Neuronal stem cell (in vitro differentiated cells): Measurements from ENCODE around the gene EREG.

Source experiments
- DNase-seq: peaks from one replicate; pipeline ENCODE4 v3.0.0-alpha.2; 2013; ENCODE audit warnings: low spot score
- H2AFZ ChIP-seq: one replicate; pipeline ENCODE4 v1.6.1; 2013; ENCODE audit warnings: mild to moderate bottlenecking, low read length, inconsistent platforms
- H2AK5ac ChIP-seq: 2 replicates; pipeline ENCODE4 v1.6.1; 2013; ENCODE audit warnings: low read depth, mild to moderate bottlenecking, inconsistent platforms, low read length, moderate library complexity, mixed read lengths
- H2BK120ac ChIP-seq: 2 replicates; pipeline ENCODE4 v1.6.1; 2013; ENCODE audit warnings: low read depth, mild to moderate bottlenecking, inconsistent platforms, low read length, moderate library complexity, mixed read lengths
- H2BK12ac ChIP-seq: one replicate; pipeline ENCODE4 v1.6.1; 2013; ENCODE audit warnings: low read length, inconsistent platforms
- H2BK15ac ChIP-seq: 2 replicates; pipeline ENCODE4 v1.6.1; 2013; ENCODE audit warnings: mild to moderate bottlenecking, low read length, inconsistent platforms, mixed read lengths
- H2BK5ac ChIP-seq: one replicate; pipeline ENCODE4 v1.6.1; 2013; ENCODE audit warnings: inconsistent platforms, mild to moderate bottlenecking, low read length, moderate library complexity
- H3K14ac ChIP-seq: one replicate; pipeline ENCODE4 v1.6.1; 2013; ENCODE audit warnings: low read length, inconsistent platforms
- H3K18ac ChIP-seq: 2 replicates; pipeline ENCODE4 v1.6.1; 2013; ENCODE audit warnings: low read length, inconsistent platforms
- H3K23ac ChIP-seq: 2 replicates; pipeline ENCODE4 v1.6.1; 2013; ENCODE audit warnings: low read depth, mild to moderate bottlenecking, mixed read lengths, low read length, inconsistent platforms; ENCODE audit not compliant: poor library complexity
- H3K27ac ChIP-seq: replicated peaks from 3 replicates; pipeline ENCODE4 v1.5.1; 2013; ENCODE audit warnings: low read length, inconsistent platforms
- H3K27me3 ChIP-seq, 3 experiments: 2 replicates each; pipeline ENCODE4 v1.6.1; 2013; ENCODE audit warnings: low read length in 3 of 3, mild to moderate bottlenecking in 2 of 3, inconsistent platforms in 1 of 3, low read depth in 1 of 3, mixed read lengths in 1 of 3, moderate library complexity in 1 of 3; ENCODE audit not compliant: control insufficient read depth in 3 of 3, insufficient read depth in 3 of 3
- H3K36me3 ChIP-seq, 2 donors: replicated peaks in 1 of 2; 2 replicates each; pipeline ENCODE4 v1.6.1; 2013; ENCODE audit warnings: low read length in 2 of 2; ENCODE audit not compliant: control insufficient read depth in 2 of 2, insufficient read depth in 2 of 2
- H3K4ac ChIP-seq: 2 replicates; pipeline ENCODE4 v1.6.1; 2013; ENCODE audit warnings: inconsistent platforms, mild to moderate bottlenecking, low read length, moderate library complexity
- H3K4me1 ChIP-seq, 2 donors: 1 replicate in 1 of 2; 2 replicates in 1 of 2; pipeline ENCODE4 v1.6.1; 2013; ENCODE audit warnings: low read length in 2 of 2, low read depth in 1 of 2; ENCODE audit not compliant: control insufficient read depth in 2 of 2, insufficient read depth in 1 of 2
- H3K4me2 ChIP-seq: one replicate; pipeline ENCODE4 v1.6.1; 2013; ENCODE audit warnings: mild to moderate bottlenecking, low read length, inconsistent platforms; ENCODE audit not compliant: insufficient read depth, poor library complexity, severe bottlenecking
- H3K4me3 ChIP-seq, 2 donors: 2 replicates each; pipeline ENCODE4 v1.5.1; 2013; ENCODE audit warnings: low read length in 2 of 2, mild to moderate bottlenecking in 2 of 2, inconsistent platforms in 1 of 2, moderate library complexity in 1 of 2
- H3K79me1 ChIP-seq: one replicate; pipeline ENCODE4 v1.6.1; 2013; ENCODE audit warnings: low read depth, mild to moderate bottlenecking, inconsistent platforms, low read length, moderate library complexity
- H3K9ac ChIP-seq: one replicate; pipeline ENCODE4 v1.6.1; 2013; ENCODE audit warnings: mild to moderate bottlenecking, low read depth, low read length, inconsistent platforms; ENCODE audit not compliant: poor library complexity
- H3K9me3 ChIP-seq, 2 donors: replicated peaks in 1 of 2; 2 replicates each; pipeline versions ENCODE3 to v1.6.1; 2013; ENCODE audit warnings: low read length in 2 of 2, mild to moderate bottlenecking in 2 of 2, inconsistent platforms in 1 of 2, low read depth in 1 of 2, mixed read lengths in 1 of 2, moderate library complexity in 1 of 2; ENCODE audit not compliant: control insufficient read depth in 2 of 2, insufficient read depth in 1 of 2
- H4K8ac ChIP-seq: one replicate; pipeline ENCODE4 v1.6.1; 2013; ENCODE audit warnings: low read depth, mild to moderate bottlenecking, inconsistent platforms, low read length, moderate library complexity
- H4K91ac ChIP-seq: one replicate; pipeline ENCODE4 v1.6.1; 2013; ENCODE audit warnings: low read length, low read depth, mild to moderate bottlenecking, inconsistent platforms; ENCODE audit not compliant: poor library complexity
- WGBS, 2 donors: extraction: QIAGEN DNeasy Blood & Tissue Kit; methylation state at CpG; one replicate each; pipeline ENCODE4 v1.1.7; 2013; ENCODE audit warnings: missing lambda C conversion rate in 2 of 2, mixed read lengths in 1 of 2; ENCODE audit not compliant: insufficient read length in 2 of 2, insufficient replicate concordance in 1 of 2; ENCODE audit errors: extremely low coverage in 2 of 2; 5-methylcytosine and 5-hydroxymethylcytosine counted together

Gene EREG

GRCh38 chr4:74400395-74400794, 35.5 kb downstream of the EREG start:
- Histone ChIP-seq H3K9me3 (no peaks in the 10 kb centered on the region), H2BK15ac (no peak overlapping the region), H2BK5ac (no peak overlapping the region), H3K4me1 (no peaks in the 10 kb centered on the region), H2AFZ (no peak overlapping the region), H3K79me1 (no peaks in the 10 kb centered on the region), H3K9ac (no peak overlapping the region), H4K91ac (no peak overlapping the region), H4K8ac (no peak overlapping the region), H2AK5ac (no peak overlapping the region), H3K14ac (no peak overlapping the region), H3K27ac (no peak overlapping the region), H3K23ac (no peak overlapping the region), H3K27me3 (no peaks in the 10 kb centered on the region), H3K4me3 (no peak overlapping the region), H3K36me3 (no peaks in the 10 kb centered on the region), H3K4ac (no peak overlapping the region), H3K18ac (no peak overlapping the region), H2BK12ac (no peak overlapping the region), H3K4me2 (no peak overlapping the region), H2BK120ac (no peak overlapping the region)
- no CpG with 5 or more reads among the region's 10 CpGs for WGBS, 2 donors
- no peak for DNase-seq

- Histone ChIP-seq H2BK5ac (no peak overlapping the region), H3K36me3 (no peaks in the 10 kb centered on the region), H2AK5ac (no peak overlapping the region), H2BK120ac (no peak overlapping the region), H3K23ac (no peak overlapping the region), H4K91ac (no peak overlapping the region), H2AFZ (no peak overlapping the region), H3K79me1 (no peaks in the 10 kb centered on the region), H3K27ac (no peak overlapping the region), H3K18ac (no peak overlapping the region), H3K4me2 (no peak overlapping the region), H3K14ac (no peak overlapping the region), H2BK15ac (no peak overlapping the region), H3K9me3 (no peaks in the 10 kb centered on the region), H2BK12ac (no peak overlapping the region), H3K27me3 (no peaks in the 10 kb centered on the region), H3K4ac (no peak overlapping the region), H3K4me1 (no peaks in the 10 kb centered on the region), H3K9ac (no peak overlapping the region), H4K8ac (no peak overlapping the region), H3K4me3 (no peak overlapping the region)
- no CpG with 5 or more reads among the region's 5 CpGs for WGBS, 2 donors
- no peak for DNase-seq
These were observed 37.9 kb downstream of the EREG start for GRCh38 chr4:74402692-74403456.

- no peak for DNase-seq
- Histone ChIP-seq H3K79me1 (no peaks in the 10 kb centered on the region), H4K8ac (no peak overlapping the region), H3K9ac (no peak overlapping the region), H3K9me3 (no peaks in the 10 kb centered on the region), H3K36me3 (no peaks in the 10 kb centered on the region), H3K4me2 (no peak overlapping the region), H2AFZ (no peak overlapping the region), H4K91ac (no peak overlapping the region), H3K4me3 (no peak overlapping the region), H3K4ac (no peak overlapping the region), H2BK12ac (no peak overlapping the region), H3K27ac (no peak overlapping the region), H2BK15ac (no peak overlapping the region), H3K18ac (no peak overlapping the region), H3K4me1 (no peaks in the 10 kb centered on the region), H2AK5ac (no peak overlapping the region), H3K27me3 (no peaks in the 10 kb centered on the region), H3K14ac (no peak overlapping the region), H2BK120ac (no peak overlapping the region), H3K23ac (no peak overlapping the region), H2BK5ac (no peak overlapping the region)
These were observed 42.9 kb downstream of the EREG start for GRCh38 chr4:74407891-74408290.

- Histone ChIP-seq H2BK5ac (no peak overlapping the region), H3K4me2 (no peak overlapping the region)
- WGBS, 2 donors = no CpG with 5 or more reads among the region's 3 CpGs
These were observed 43.7 kb downstream of the EREG start for GRCh38 chr4:74408639-74409038.

More at GRCh38 chr4:74408639-74409038, 43.7 kb downstream of the EREG start:
- no peak overlapping the region for H2BK15ac ChIP-seq
- no peak overlapping the region for H3K23ac ChIP-seq
- no peak overlapping the region for H4K91ac ChIP-seq
- no peak for DNase-seq
- no peak overlapping the region for H3K18ac ChIP-seq
- H3K4me3 ChIP-seq = no peak overlapping the region
- H3K27me3 ChIP-seq = no peaks in the 10 kb centered on the region
- no peak overlapping the region for H2AK5ac ChIP-seq
- H3K79me1 ChIP-seq = no peaks in the 10 kb centered on the region
- H3K27ac ChIP-seq = no peak overlapping the region
- H4K8ac ChIP-seq = no peak overlapping the region
- no peak overlapping the region for H2BK12ac ChIP-seq
- no peak overlapping the region for H2BK120ac ChIP-seq
- no peak overlapping the region for H2AFZ ChIP-seq
- H3K36me3 ChIP-seq = no peaks in the 10 kb centered on the region
- no peaks in the 10 kb centered on the region for H3K9me3 ChIP-seq
- no peak overlapping the region for H3K9ac ChIP-seq
- H3K4ac ChIP-seq = no peak overlapping the region
- H3K14ac ChIP-seq = no peak overlapping the region
- no peaks in the 10 kb centered on the region for H3K4me1 ChIP-seq
